Kasumi-1 (cell line): Measurements from ENCODE around the gene CFAP74.
A peak's percentile ranks its signal among the peaks of the same experiment; 100 is the strongest.

Source experiments
- DNase-seq, 2 experiments: peaks; one replicate each; lab custom pipeline; 2025; lab: John Stamatoyannopoulos, UW

CFAP74 gene, protein sequence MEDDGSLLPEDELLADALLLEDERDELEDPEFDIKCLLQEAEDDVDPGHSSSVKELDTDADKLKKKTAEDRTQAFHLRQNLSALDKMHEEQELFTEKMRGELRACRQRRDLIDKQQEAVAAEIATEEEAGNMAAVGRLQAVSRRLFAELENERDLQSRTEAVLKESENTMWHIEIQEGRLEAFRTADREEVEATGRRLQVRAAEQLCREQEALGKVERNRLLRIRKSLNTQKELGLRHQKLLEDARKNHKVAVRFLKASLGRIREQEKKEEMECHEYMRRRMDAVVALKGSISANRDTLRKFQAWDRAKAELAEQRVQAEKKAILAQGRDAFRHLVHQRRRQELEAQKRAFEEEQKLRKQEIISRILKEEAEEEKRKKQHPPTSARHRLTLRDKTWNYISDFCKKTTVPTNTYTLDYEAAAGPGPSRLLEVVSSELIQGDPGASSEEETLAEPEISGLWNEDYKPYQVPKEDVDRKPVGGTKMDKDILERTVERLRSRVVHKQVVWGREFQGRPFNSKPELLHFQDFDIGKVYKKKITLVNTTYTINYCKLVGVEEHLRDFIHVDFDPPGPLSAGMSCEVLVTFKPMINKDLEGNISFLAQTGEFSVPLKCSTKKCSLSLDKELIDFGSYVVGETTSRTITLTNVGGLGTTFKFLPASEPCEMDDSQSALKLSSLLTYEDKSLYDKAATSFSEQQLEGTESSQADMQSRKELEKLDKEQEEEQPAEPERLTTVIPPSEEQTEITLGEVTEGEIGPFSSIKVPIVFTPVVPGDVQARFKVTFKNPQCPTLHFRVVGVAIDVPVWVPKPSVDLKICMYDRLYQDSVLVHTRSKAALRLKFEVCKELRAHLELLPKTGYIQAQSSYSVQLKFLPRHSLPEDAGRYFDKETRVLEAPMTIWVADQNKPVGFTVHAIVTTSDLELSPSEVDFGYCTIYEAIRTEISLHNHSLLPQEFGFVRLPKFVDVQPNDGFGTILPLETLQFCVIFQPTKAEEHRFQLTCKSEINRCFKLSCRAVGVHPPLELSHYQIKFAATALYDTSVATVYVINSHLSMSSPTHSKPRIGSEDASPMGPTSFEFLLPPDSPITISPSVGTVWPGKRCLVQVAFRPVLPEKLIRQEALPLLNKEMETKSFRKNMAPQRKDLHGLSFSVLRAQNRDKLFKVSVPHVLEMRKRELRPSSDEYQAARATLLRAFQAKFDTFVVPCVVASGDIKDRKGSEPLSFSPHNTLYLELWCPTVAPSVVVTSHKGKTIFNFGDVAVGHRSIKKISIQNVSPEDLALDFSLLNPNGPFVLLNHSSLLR (N-terminal part only)

GRCh38 chr1:2003541-2004131, at the start of gene CFAP74:
Gene CFAP74 (minus strand): TSS chr1:2003786. CDS start chr1:1990956, 12,830 bp downstream.
- no peak for DNase-seq

- DNase-seq: no peak
Measured at GRCh38 chr1:2053217-2053616, 49.6 kb upstream of the CFAP74 start.

GRCh38 chr1:2052756-2053155, 49.2 kb upstream of the CFAP74 start:
- no peak for DNase-seq

DNA sequence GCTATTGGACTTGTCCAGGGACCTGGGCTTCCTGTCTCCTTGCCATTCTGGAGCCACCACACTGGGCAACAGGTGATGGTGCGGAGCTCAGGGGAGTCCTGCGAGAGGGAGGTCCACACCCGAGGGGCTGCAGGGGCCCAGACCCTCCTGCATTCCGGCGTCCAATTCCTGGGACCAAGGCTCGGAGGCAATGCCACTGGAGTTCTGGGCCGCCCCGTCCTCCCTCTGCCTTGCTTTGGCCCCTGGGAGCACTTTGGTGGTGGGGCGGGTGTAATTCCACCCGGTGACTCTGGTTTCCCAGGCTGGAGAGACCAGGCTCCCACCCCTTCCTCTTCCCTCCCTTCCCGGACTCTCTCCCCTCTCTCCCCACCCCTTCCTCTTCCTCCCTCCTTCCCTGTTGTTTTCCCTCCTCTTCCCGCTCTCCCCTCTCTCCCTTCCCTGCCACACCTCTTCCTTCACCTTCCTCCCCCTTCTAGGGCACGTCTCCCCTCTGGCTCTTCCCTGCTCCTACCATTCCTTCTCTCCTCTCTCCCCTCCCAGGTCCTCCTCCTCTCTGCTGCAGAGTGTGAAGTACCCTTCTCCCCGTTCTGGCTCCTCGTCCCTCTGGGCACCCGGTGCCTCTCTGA, 48.6 kb upstream of the CFAP74 start:
- no peak for DNase-seq

DNA sequence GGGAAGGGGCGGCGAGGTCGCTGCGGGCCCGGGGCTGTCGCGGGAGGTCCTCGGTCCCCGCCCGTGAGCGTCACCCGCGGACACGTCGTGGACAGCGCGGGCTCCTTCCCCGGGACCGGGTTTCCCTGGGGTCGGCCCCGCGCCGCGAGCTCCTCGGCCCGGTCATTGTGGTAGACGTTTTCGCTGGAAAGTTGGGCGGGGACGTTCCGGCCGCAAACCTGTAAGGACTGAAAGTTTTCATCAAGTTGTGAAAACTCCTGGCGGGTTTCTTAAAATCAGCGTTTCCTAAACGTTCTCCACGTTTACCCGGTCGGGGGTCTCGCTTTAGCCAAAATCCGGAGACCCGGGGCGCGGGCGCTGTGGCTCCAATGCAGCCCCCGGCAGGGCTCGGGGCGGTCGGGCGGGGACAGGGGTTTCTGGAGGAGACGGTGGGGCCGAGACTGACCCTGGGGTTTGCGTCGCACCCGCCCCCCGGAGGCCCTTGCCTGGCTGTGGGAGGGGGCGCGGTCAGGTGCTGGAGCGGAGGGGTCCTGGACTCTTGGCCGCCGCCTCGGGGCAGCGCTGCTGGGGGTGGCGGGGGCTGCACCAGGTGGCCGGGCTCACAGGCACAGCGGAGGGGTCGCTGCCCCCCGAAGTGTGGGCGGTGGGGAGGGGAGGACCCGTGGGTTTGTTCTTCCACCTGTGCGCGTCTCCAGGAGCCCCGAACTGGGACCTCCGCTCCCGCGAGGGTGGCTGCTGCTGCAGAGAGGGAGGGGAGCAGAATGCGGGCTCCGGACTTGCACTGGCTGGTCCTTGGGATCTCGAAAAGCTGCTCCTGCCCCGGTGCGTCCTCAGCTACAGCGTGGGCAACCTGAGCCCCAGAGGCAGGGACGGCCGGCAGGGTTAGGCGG, 47.5 kb upstream of the CFAP74 start:
- no peak for DNase-seq

- no peak for DNase-seq
Measured at GRCh38 chr1:2050461-2050792, 46.8 kb upstream of the CFAP74 start.

GRCh38 chr1:2049718-2050431, 46.3 kb upstream of the CFAP74 start, which contains the start of gene PRKCZ:
Gene PRKCZ (plus strand): TSS chr1:2050411. CDS start chr1:2050631, 220 bp downstream.
- no peak for DNase-seq

GRCh38 chr1:2049225-2049717, 45.7 kb upstream of the CFAP74 start:
- no peak for DNase-seq

- DNase-seq: no peak
Measured at GRCh38 chr1:2047749-2048729, 44.5 kb upstream of the CFAP74 start.

DNA sequence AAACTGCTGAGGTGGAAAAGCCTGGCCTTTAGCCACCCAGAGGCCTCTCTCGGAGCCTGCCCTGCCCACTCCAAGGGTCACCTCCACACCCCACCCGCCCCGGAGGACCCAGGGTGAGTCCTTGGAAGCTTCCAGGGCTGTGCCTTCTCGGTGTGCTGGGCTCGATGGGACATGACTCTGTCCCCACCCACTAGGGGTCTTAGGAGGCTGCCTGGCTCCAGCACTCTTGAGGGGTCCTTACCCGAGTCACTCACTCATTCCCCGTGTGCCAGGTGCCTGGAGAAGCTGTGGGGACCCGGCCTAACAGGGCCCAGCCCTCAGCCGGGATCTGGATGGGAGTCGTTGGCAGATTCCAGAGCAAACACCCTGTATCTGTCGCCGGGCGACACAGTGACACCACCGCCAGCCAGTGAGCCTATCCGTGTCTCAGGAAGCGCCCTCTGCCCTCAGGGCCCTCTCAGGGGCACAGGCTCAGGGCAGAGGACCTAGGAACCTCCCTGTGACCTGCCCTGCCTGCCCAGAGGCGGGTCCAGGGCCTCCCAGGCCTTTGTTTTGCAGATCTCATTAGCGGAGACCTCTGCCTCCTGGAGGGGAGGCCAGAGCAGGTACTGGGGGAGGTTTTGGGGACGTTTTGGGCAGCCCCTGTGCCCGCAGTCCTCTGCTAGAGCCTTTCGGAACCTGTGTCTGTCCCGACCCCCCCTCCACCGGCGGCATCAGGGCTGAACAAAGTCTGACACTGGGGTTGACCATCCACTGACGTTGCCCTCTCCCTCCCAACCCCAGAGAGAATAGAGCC, 43.6 kb upstream of the CFAP74 start:
- DNase-seq: no peak

DNA sequence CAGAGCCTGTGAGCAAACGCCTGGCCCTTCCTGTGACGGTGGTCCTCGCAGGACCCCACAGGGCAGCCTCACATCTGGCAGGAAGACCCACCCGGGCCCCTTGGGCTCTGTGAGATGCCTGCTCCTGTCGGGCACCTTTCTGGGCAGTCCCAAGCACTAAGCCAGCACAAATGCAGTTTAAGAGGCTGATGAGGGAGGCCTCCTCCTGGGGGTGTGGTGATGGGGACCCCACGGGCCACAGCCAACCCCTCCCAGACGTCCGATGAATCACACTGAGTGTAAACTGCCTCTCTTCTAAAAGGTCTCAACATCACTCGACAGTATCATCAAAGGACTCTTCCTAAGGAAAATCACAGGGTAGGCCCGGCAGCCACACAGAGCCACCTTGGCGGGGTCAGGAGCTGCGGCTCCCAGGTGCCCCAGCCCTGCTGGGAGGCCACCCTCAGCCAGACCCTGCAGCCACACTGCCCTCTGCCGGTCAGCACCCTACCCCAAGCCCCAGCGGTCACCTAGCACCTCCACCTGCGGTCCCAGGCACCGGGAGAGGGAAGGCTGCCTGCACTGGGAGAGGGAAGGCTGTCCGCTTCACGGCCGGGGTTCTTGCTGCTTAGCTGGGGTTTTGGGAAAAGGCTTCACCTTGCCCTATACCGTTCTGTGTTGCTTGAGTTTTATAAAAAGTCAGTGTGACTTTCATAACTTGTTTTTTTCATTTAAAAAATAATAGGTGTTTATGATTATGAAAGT, 42.8 kb upstream of the CFAP74 start:
- DNase-seq: no peak

DNA sequence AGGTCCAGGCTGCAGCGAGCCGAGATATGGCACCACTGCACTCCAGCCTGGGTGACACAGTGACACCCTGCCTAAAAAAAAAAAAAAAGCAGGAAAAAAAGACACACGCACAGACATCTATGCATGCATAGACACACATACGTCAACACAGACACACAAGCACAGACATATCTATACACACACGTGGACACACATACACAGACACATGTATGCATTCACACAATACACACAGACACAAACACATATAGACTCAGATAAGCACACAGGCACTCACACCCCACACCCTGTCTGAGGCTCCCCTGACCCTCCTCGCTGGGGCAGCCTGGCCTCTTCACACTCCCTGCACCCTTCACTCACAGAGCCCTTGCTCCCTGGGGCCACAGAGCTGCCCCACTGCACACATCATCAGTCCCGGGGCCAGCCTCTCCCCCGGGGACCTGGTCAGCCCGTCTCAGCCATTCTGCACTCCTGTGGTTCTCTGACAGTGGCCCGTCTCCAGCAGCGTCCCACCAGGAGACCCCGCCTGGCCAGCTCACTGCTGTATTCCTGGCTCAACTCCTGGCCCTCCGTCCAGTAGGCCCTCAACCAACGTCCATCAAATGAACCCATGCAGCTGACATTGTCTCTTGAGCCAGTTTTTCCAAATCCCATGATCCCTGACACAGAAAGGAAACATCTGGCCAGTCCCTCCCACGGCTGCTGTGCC, 42.0 kb upstream of the CFAP74 start:
- DNase-seq: no peak

GRCh38 chr1:2044510-2045319, 41.1 kb upstream of the CFAP74 start:
- DNase-seq: peak; percentile 19 to 44

- DNase-seq: no peak
Measured at GRCh38 chr1:2043886-2044285, 40.3 kb upstream of the CFAP74 start.
